ENCODE data around the gene ZNF33B.
"Not testable (repeated sequence)": the region's sequence is repeated elsewhere in the genome, so short reads cannot be mapped to it uniquely, and the experiment has no call there.

Gene ZNF33B

GRCh38 chr10:42638055-42638820 is at the start of gene ZNF33B:
Gene ZNF33B, minus strand, starts transcription at chr10:42638570. Its CDS starts 1,642 bp downstream, at chr10:42636928.
- peak; percentile 98 for ATAC-seq

DNA sequence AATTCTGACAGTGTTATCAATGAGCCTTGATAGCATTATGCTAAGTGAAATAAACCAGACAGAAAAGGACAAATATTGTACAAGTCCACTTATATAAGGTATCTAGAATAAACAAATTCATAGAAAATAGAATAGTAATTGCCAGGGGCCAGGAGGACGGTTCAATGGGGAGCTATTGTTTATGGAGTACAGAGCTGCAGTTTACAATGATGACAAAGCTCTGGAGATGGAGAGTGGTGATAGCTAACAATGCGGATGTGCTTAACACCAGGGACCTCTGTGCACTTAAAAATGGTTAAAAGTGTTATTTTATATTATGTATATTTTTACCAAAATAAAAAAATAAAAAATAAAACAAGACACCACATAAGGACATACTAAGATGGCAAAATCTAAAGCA is 46.1 kb upstream of the ZNF33B start:
- ATAC-seq, result no peak

- no peak for ATAC-seq
Observed at GRCh38 chr10:42680267-42680666, 41.9 kb upstream of the ZNF33B start.

DNA sequence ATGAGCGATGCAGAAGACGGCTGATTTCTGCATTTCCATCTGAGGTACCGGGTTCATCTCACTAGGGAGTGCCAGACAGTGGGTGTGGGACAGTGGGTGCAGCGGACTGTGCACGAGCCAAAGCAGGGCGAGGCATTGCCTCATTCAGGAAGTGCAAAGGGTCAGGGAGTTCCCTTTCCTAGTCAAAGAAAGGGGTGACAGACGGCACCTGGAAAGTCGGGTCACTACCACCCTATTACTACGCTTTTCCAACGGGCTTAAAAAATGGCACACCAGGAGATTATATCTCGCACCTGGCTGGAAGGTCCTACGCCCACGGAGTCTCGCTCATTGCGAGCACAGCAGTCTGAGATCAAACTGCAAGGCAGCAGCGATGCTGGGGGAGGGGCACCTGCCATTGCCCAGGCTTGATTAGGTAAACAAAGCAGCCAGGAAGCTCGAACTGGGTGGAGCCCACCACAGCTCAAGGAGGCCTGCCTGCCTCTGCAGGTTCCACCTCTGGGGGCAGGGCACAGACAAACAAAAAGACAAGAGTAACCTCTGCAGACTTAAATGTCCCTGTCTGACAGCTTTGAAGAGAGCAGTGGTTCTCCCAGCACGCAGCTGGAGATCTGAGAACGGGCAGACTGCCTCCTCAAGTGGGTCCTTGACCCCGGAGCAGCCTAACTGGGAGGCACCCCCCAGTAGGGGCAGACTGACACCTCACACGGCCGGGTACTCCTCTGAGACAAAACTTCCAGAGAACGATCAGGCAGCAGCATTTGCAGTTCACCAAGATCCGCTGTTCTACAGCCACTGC is 27.0 kb upstream of the ZNF33B start:
- ATAC-seq, result not testable (repeated sequence)

GRCh38 chr10:42654419-42654818 is 16.0 kb upstream of the ZNF33B start:
- no peak for ATAC-seq

- no peak for ATAC-seq
Observed at GRCh38 chr10:42652858-42653257, 14.5 kb upstream of the ZNF33B start.

DNA sequence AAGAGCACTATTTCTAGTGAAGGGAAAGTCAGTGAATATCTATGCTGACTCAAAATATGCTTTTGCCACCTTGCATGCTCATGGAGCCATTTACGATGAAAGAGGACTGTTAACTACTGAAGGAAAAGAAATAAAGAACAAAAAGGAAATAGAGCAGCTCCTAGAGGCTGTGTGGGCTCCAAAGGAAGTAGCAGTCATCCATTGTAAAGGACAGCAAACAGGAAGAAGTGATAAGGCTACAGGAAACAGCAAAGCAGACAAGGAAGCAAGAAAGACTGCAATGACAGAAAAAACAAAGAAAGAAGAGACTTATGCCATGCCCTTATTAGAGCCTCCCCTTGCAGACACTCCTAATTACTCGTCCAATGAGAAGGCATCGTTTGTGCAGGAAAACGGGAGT is 12.0 kb upstream of the ZNF33B start:
- no peak for ATAC-seq

DNA sequence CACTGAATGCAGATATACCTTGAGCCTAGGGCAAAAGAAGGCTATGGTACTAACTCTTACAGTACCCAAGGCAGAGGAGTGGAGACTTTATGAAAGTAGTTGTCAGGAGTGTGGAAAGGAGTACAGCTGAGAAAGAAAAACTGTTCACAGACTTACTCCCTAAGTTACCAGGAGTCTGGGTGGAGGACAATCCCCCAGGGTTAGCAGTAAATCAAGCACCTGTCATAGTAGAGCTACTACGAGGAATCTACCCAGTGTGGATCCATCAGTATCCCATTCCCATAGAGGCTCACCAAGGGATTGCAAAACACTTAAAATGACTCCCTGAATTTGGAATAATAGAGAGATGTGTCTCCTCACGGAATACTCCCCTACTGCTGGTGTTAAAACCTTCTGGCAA is 10.1 kb upstream of the ZNF33B start:
- no peak for ATAC-seq

- ATAC-seq, result no peak
Observed at GRCh38 chr10:42646687-42647640, 8.6 kb upstream of the ZNF33B start.

- ATAC-seq, result no peak
Observed at GRCh38 chr10:42646214-42646613, 7.8 kb upstream of the ZNF33B start.

DNA sequence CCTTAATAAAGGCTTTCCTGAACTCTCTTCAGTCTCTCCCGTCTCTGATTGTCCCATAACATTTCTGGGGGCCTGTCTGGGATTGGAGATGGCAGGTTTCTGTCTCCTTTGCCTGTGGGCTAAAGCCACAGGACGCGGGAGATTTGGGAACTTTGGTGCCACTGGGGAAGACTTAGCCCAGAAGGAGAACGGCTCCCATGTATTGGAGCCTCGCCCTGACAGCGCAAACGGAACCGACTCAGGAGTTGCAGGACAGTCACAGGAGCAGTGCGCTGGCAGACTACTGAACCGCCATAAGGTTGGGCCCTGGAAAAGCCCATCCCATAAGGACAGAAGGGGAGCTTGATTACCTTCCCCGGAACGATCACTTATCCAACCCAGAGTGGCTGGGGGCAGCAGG is 7.1 kb upstream of the ZNF33B start:
- no peak for ATAC-seq

DNA sequence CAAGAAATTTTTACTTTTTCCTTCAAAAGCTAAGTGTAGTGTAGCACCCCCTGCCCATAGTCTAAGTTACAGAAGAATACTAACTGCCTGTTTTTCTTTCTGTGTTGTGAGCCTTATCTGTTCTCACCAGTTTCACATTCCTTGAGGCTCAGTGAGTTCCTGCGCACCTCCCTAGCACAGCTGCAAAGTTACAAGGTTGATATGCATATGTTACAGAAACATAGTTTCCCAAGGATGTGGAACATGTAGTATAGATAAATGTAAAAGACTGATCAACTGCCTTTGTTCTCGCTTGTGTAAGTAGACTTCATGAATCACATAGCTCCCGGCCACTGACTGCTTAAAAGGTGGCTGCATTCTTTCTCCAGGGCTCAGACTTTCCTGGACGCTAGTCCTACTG is 6.7 kb upstream of the ZNF33B start:
- no peak for ATAC-seq

- ATAC-seq, result no peak
Observed at GRCh38 chr10:42640610-42641229, 2.4 kb upstream of the ZNF33B start.

GRCh38 chr10:42638821-42639270 is 476 bp upstream of the ZNF33B start:
- peak in 1 of 2 donors; percentile 9 for ATAC-seq

DNA sequence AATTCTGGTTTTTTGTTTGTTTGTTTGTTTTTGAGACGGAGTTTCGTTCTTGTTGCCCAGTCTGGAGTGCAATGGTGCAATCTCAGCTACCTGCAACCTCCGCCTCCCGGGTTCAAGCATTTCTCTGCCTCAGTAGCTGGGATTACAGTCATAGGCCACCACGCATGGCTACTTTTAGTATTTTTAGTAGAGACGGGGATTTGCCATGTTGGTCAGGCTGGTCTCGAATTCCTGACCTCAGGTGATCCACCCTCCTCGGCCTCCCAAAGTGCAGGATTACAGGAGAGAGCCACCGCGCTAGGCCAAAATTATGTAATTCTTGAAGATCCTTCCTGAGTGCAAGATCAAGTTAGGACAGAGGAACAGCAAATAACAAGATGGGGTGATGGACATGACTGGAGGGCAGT is 719 bp downstream of the ZNF33B start:
- ATAC-seq, result no peak

DNA sequence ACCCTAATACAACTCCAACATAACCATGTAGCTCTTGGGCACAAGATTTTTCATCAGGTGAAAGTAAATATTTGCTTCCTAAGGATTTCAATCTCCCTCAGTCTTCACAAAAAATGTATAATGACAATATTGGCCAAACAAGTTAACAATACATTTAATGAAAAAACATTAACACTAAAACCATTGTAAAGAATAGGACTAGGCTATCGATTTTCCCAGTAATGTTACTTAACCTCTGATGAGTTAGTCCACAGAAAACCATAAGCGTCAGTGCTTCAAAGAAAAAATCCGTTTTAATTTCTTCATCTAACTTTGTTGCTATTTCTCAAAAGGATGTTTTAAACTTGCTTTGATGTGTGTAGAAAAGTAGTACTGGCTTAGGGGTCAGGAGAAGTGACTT is 1.2 kb downstream of the ZNF33B start:
- ATAC-seq, result no peak

DNA sequence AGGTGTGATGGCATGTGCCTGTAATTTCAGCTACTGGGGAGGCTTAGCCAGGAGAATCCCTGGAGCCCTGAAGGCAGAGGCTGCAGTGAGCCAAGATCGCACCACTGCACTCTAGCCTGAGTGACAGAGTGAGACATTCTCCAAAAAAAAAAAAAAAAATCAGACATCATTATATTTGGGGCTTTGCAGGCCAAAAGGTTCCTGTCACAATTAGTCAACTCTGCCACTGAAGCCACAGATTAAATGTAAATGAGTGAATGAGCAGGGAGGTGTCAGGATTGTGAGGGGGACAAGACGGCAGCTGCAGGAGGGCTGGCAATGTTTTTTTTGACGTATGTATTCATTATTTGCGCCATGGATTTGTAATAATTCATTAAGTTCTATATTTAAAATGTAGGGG is 3.3 kb downstream of the ZNF33B start:
- no peak for ATAC-seq

DNA sequence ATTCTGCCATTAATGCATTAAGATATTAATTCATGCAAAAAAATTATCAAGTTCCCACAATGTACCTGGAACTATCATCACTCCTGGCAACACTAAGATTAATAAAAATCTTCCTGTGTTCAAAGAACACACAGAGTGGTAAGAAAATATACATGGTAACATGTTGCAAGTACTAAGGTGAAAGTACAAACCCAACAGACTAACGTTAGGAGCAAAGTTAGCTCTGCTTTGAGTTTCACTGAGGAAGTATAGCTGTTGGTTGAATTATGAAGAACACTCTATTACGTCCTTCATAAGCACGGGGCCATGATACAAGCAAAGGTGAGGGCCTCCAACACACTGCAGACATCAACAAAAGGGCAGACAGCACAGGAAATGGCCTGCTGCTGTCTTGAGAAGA is 5.8 kb downstream of the ZNF33B start:
- ATAC-seq, result no peak

DNA sequence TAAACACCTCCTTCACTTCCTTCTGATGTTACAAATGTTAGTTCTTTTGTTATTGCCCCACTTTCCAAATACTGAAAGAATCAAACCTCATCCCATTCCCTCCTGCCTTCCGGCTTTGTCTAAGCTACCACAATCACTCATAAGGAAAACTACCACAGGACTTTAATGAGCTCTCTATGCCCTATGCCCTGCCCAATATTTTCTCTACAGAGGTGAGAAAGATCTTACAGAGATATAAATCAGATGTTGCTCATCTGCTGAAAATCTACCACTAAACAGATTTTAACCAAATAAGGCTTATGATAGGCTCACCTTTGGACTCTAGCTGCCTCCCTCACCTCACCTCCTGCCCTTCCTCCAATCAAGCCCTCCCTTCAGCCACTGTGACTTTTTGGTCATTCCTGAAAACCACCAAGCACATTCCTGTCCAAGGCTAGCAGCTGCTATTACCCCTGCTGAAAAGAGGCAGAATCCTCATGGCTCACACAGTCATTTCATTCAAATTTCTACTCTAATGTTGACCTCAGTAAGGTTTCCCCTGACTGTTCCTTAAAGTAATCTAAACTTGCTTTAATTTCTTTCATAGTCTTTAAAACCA is 7.7 kb downstream of the ZNF33B start:
- ATAC-seq, result no peak

- no peak for ATAC-seq
Observed at GRCh38 chr10:42623929-42624328, 14.4 kb downstream of the ZNF33B start.

- ATAC-seq, result peak in 1 of 2 donors; percentile 30
Observed at GRCh38 chr10:42618424-42618823, 19.9 kb downstream of the ZNF33B start.

GRCh38 chr10:42615419-42615818 is 23.0 kb downstream of the ZNF33B start:
- ATAC-seq, result no peak
